DND-41 (cell line): Measurements from ENCODE around the gene IQCM.

Source experiments
- EZH2 ChIP-seq: IDR thresholded peaks from 3 replicates; pipeline ENCODE4 v1.6.1; 2012; ENCODE audit warnings: borderline replicate concordance, low read depth, mild to moderate bottlenecking, moderate library complexity, low read length, inconsistent platforms; ENCODE audit not compliant: severe bottlenecking
- TF ChIP-seq, protein P1 (sequence below): IDR thresholded peaks from 2 replicates; pipeline ENCODE4 v1.5.1; 2012; ENCODE audit warnings: borderline replicate concordance, low read length, moderate library complexity, mild to moderate bottlenecking; ENCODE audit not compliant: poor library complexity, severe bottlenecking; ENCODE audit errors: extremely low read depth

- TF ChIP-seq, protein P1, sequence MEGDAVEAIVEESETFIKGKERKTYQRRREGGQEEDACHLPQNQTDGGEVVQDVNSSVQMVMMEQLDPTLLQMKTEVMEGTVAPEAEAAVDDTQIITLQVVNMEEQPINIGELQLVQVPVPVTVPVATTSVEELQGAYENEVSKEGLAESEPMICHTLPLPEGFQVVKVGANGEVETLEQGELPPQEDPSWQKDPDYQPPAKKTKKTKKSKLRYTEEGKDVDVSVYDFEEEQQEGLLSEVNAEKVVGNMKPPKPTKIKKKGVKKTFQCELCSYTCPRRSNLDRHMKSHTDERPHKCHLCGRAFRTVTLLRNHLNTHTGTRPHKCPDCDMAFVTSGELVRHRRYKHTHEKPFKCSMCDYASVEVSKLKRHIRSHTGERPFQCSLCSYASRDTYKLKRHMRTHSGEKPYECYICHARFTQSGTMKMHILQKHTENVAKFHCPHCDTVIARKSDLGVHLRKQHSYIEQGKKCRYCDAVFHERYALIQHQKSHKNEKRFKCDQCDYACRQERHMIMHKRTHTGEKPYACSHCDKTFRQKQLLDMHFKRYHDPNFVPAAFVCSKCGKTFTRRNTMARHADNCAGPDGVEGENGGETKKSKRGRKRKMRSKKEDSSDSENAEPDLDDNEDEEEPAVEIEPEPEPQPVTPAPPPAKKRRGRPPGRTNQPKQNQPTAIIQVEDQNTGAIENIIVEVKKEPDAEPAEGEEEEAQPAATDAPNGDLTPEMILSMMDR, result no peak
- TF ChIP-seq EZH2, result no peak
Observed at GRCh38 chr4:149493492-149493891, 322.2 kb downstream of the IQCM start.
